K562 (cell line): Measurements from ENCODE around the gene WBP1. TPM values are rescaled to one million over a fixed set of nuclear protein-coding genes. Genes with fewer than 3 reads are reported as not detected.

Experiments
- CSDE1 ChIP-seq, 2 experiments: fragments of 450-650 bp; IDR thresholded peaks; 2 replicates each; pipeline ENCODE4 v1.6.1; 2016; ENCODE audit warnings: mild to moderate bottlenecking in 1 of 2
- EGR1 ChIP-seq: fragments of 450-650 bp; conservative IDR thresholded peaks from 2 replicates; pipeline ENCODE4 v1.6.1; 2017; ENCODE audit warnings: mild to moderate bottlenecking
- KAT8 ChIP-seq: fragments of 450-650 bp; IDR thresholded peaks from 2 replicates; pipeline ENCODE4 v1.6.1; 2016; ENCODE audit warnings: low read depth, mild to moderate bottlenecking
- POLR2AphosphoS5 ChIP-seq: IDR thresholded peaks from 2 replicates; pipeline ENCODE4 v1.6.1; 2011; ENCODE audit warnings: mild to moderate bottlenecking, low read depth, low read length, moderate library complexity; ENCODE audit not compliant: control insufficient read depth, insufficient read depth
- RB1 ChIP-seq: fragments of 450-650 bp; IDR thresholded peaks from 2 replicates; pipeline ENCODE4 v1.6.1; 2017; ENCODE audit warnings: low read depth, mild to moderate bottlenecking
- ZNF431 ChIP-seq: sonication (generic); formaldehyde crosslinking; IDR thresholded peaks from 2 replicates; pipeline ENCODE4 v1.8.0; 2022; ENCODE audit warnings: mild to moderate bottlenecking, missing genetic modification reagents
- polyA plus RNA-seq, 8 experiments: library from polyadenylated mRNA; depleted of rRNA in 4 of 8; stranded (reverse) in 5 of 8; unstranded in 3 of 8; fragments of >200 nt; fragmentation: Nextera tagmentation in 2 of 8; fragmentation: Illumina TruSeq in 1 of 8; extraction: Ambion mirVana in 2 of 8; extraction: Trizol in 1 of 8; gene quantifications; 2 replicates each; pipeline versions ENCODE4 v1.2.1 to v1.2.3, GENCODE V29; 2011 to 2014; ENCODE audit warnings: inconsistent platforms in 1 of 8, missing spikeins in 1 of 8
- total RNA-seq, 7 experiments: library from RNA; depleted of rRNA in 6 of 7; stranded (reverse); fragments of >200 nt in 6 of 7; fragmentation: Illumina TruSeq in 2 of 7; extraction: Trizol in 2 of 7; gene quantifications; 2 replicates each; pipeline versions ENCODE4 v1.2.1 to v1.2.3, GENCODE V29; 2011 to 2021; ENCODE audit warnings: low replicate concordance in 1 of 7
- TF ChIP-seq, protein P1 (sequence below): sonication (generic); formaldehyde crosslinking; IDR thresholded peaks from 2 replicates; pipeline ENCODE4 v1.4.0; 2020; ENCODE audit warnings: mild to moderate bottlenecking, missing genetic modification reagents
- TF ChIP-seq, protein P2 (sequence below): fragments of 200-600 bp; sonication (generic); IDR thresholded peaks from one replicate; pipeline ENCODE4 v1.6.1; 2012; ENCODE audit warnings: mild to moderate bottlenecking, low read depth, low read length, inconsistent platforms
- TF ChIP-seq, protein P3 (sequence below): IDR thresholded peaks from 2 replicates; pipeline ENCODE4 v1.6.1; 2011; ENCODE audit warnings: borderline replicate concordance, low read depth, mild to moderate bottlenecking, moderate library complexity, low read length; ENCODE audit not compliant: insufficient read depth, poor library complexity, severe bottlenecking

The WBP1 gene
- total and polyA plus RNA-seq, 9 of the 15 experiments (the other 6 are each of a cell fraction or from before 2014, with no cell fraction given) = 1.9 to 27.7 (median 14.2) TPM

DNA sequence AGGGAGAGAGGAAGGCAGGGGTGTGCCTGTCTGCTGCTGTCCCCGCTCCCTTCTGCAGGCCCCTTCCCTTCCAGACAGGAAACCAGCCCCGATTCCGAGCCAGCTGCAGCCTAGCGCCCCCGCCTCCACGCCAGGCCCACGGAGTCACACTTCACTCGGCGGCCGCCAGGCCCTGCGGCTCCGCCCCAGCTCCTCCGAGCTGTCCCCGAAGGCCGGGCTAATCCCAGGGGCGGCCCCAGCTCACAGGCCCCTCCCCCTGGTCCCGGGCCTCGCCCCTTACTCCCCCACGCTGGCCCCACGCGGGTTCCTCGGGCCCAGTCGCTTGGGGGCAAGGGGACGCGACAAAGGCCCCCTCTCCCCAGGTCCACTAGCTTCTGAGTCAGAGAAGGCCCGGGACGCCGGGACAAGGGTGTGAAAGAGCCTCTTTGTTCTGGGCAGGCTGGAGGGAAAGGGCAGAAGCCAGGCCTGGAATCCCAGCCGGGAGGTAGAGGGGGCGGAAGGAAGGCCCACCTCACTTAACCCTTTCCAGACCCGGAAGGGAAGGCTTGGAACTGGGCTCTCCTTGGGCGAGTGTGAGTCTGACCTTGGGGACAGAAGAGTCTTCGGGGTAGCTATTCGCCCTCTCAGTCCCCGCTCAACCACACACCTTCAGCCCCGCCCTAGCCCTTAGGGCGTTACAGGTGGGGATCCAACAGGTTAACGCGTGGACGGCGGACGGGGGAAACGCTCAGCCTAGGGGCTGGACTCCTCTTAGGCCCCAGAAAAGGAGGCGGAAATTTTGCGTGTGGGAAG lies 17.7 kb upstream of the WBP1 start (continued):
- no peak for TF ChIP-seq KAT8
- TF ChIP-seq, protein P1, sequence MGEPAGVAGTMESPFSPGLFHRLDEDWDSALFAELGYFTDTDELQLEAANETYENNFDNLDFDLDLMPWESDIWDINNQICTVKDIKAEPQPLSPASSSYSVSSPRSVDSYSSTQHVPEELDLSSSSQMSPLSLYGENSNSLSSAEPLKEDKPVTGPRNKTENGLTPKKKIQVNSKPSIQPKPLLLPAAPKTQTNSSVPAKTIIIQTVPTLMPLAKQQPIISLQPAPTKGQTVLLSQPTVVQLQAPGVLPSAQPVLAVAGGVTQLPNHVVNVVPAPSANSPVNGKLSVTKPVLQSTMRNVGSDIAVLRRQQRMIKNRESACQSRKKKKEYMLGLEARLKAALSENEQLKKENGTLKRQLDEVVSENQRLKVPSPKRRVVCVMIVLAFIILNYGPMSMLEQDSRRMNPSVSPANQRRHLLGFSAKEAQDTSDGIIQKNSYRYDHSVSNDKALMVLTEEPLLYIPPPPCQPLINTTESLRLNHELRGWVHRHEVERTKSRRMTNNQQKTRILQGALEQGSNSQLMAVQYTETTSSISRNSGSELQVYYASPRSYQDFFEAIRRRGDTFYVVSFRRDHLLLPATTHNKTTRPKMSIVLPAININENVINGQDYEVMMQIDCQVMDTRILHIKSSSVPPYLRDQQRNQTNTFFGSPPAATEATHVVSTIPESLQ (CRISPR knock-in tag) = peak; percentile 37; the same call in 1 of the 2 replicates
- TF ChIP-seq RB1 = 0 out of 2 replicates have a peak, but pooled peaks have one; percentile 25
- TF ChIP-seq, protein P2, sequence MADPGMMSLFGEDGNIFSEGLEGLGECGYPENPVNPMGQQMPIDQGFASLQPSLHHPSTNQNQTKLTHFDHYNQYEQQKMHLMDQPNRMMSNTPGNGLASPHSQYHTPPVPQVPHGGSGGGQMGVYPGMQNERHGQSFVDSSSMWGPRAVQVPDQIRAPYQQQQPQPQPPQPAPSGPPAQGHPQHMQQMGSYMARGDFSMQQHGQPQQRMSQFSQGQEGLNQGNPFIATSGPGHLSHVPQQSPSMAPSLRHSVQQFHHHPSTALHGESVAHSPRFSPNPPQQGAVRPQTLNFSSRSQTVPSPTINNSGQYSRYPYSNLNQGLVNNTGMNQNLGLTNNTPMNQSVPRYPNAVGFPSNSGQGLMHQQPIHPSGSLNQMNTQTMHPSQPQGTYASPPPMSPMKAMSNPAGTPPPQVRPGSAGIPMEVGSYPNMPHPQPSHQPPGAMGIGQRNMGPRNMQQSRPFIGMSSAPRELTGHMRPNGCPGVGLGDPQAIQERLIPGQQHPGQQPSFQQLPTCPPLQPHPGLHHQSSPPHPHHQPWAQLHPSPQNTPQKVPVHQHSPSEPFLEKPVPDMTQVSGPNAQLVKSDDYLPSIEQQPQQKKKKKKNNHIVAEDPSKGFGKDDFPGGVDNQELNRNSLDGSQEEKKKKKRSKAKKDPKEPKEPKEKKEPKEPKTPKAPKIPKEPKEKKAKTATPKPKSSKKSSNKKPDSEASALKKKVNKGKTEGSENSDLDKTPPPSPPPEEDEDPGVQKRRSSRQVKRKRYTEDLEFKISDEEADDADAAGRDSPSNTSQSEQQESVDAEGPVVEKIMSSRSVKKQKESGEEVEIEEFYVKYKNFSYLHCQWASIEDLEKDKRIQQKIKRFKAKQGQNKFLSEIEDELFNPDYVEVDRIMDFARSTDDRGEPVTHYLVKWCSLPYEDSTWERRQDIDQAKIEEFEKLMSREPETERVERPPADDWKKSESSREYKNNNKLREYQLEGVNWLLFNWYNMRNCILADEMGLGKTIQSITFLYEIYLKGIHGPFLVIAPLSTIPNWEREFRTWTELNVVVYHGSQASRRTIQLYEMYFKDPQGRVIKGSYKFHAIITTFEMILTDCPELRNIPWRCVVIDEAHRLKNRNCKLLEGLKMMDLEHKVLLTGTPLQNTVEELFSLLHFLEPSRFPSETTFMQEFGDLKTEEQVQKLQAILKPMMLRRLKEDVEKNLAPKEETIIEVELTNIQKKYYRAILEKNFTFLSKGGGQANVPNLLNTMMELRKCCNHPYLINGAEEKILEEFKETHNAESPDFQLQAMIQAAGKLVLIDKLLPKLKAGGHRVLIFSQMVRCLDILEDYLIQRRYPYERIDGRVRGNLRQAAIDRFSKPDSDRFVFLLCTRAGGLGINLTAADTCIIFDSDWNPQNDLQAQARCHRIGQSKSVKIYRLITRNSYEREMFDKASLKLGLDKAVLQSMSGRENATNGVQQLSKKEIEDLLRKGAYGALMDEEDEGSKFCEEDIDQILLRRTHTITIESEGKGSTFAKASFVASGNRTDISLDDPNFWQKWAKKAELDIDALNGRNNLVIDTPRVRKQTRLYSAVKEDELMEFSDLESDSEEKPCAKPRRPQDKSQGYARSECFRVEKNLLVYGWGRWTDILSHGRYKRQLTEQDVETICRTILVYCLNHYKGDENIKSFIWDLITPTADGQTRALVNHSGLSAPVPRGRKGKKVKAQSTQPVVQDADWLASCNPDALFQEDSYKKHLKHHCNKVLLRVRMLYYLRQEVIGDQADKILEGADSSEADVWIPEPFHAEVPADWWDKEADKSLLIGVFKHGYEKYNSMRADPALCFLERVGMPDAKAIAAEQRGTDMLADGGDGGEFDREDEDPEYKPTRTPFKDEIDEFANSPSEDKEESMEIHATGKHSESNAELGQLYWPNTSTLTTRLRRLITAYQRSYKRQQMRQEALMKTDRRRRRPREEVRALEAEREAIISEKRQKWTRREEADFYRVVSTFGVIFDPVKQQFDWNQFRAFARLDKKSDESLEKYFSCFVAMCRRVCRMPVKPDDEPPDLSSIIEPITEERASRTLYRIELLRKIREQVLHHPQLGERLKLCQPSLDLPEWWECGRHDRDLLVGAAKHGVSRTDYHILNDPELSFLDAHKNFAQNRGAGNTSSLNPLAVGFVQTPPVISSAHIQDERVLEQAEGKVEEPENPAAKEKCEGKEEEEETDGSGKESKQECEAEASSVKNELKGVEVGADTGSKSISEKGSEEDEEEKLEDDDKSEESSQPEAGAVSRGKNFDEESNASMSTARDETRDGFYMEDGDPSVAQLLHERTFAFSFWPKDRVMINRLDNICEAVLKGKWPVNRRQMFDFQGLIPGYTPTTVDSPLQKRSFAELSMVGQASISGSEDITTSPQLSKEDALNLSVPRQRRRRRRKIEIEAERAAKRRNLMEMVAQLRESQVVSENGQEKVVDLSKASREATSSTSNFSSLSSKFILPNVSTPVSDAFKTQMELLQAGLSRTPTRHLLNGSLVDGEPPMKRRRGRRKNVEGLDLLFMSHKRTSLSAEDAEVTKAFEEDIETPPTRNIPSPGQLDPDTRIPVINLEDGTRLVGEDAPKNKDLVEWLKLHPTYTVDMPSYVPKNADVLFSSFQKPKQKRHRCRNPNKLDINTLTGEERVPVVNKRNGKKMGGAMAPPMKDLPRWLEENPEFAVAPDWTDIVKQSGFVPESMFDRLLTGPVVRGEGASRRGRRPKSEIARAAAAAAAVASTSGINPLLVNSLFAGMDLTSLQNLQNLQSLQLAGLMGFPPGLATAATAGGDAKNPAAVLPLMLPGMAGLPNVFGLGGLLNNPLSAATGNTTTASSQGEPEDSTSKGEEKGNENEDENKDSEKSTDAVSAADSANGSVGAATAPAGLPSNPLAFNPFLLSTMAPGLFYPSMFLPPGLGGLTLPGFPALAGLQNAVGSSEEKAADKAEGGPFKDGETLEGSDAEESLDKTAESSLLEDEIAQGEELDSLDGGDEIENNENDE = no peak
- peak; percentile 80 for TF ChIP-seq EGR1
- TF ChIP-seq ZNF431 (CRISPR knock-in tag) = 0 out of 2 replicates have a peak, but pooled peaks have one; percentile 36
- TF ChIP-seq, protein P3, sequence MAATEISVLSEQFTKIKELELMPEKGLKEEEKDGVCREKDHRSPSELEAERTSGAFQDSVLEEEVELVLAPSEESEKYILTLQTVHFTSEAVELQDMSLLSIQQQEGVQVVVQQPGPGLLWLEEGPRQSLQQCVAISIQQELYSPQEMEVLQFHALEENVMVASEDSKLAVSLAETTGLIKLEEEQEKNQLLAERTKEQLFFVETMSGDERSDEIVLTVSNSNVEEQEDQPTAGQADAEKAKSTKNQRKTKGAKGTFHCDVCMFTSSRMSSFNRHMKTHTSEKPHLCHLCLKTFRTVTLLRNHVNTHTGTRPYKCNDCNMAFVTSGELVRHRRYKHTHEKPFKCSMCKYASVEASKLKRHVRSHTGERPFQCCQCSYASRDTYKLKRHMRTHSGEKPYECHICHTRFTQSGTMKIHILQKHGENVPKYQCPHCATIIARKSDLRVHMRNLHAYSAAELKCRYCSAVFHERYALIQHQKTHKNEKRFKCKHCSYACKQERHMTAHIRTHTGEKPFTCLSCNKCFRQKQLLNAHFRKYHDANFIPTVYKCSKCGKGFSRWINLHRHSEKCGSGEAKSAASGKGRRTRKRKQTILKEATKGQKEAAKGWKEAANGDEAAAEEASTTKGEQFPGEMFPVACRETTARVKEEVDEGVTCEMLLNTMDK = peak; percentile 67
- TF ChIP-seq CSDE1 (IDR thresholded peaks at IDR 0.05) = no peak
- 0 out of 2 replicates have a peak, but pooled peaks have one; percentile 14 for TF ChIP-seq POLR2AphosphoS5
